Thyroid gland (tissue), 4 donors: ENCODE data around the gene AFM. TPM values are rescaled to one million over a fixed set of nuclear protein-coding genes. Genes with fewer than 3 reads are reported as not detected.

Experiments
- DNase-seq, 2 donors: peaks; one replicate each; pipeline ENCODE4 v3.0.0-alpha.2; 2019
- H3K27ac ChIP-seq, 3 donors: fragments of 200-600 bp; sonication (generic); 1 replicate in 2 of 3; 2 replicates in 1 of 3; pipeline ENCODE4 v1.5.1; 2016 to 2019; ENCODE audit warnings: mild to moderate bottlenecking in 1 of 3, moderate library complexity in 1 of 3
- H3K27me3 ChIP-seq: fragments of 200-600 bp; sonication (generic); one replicate; pipeline ENCODE4 v1.5.1; 2019
- H3K36me3 ChIP-seq, 2 donors: fragments of 200-600 bp; sonication (generic); one replicate each; pipeline ENCODE4 v1.5.1; 2016 to 2019
- H3K4me1 ChIP-seq, 2 donors: fragments of 200-600 bp; sonication (generic); one replicate each; pipeline ENCODE4 v1.5.1; 2017 to 2019
- H3K4me3 ChIP-seq, 3 donors: fragments of 200-600 bp; sonication (generic); replicated peaks in 1 of 3; 1 replicate in 2 of 3; 2 replicates in 1 of 3; pipeline ENCODE4 v1.5.1; 2016; ENCODE audit warnings: mild to moderate bottlenecking in 1 of 3
- H3K9me3 ChIP-seq: fragments of 200-600 bp; sonication (generic); one replicate; pipeline ENCODE4 v1.5.1; 2017
- CTCF ChIP-seq, 6 experiments: fragments of 200-600 bp in 3 of 6; fragments of 450-650 bp in 3 of 6; sonication (generic) in 3 of 6; IDR thresholded peaks; one replicate each; pipeline ENCODE4 v1.5.1; 2016 to 2019; ENCODE audit warnings: antibody characterized with exemption in 6 of 6, mild to moderate bottlenecking in 2 of 6, inconsistent platforms in 1 of 6, moderate library complexity in 1 of 6
- POLR2A ChIP-seq, 2 donors: fragments of 450-650 bp; IDR thresholded peaks; one replicate each; pipeline ENCODE4 v1.6.1; 2017; ENCODE audit warnings: antibody characterized with exemption in 2 of 2, mild to moderate bottlenecking in 2 of 2, moderate library complexity in 1 of 2
- WGBS, 2 donors: methylation state at CpG; one replicate each; pipeline ENCODE4 v1.1.5; 2017; 5-methylcytosine and 5-hydroxymethylcytosine counted together
- intact Hi-C: fragments of 100-400 bp; cut with DNase I; formaldehyde crosslinking; loops from one replicate; pipeline ENCODE4 v1.15.1; 2023
- total RNA-seq, 4 donors: library from RNA; depleted of rRNA; stranded (reverse); fragments of >200 nt; gene quantifications; one replicate each; pipeline ENCODE4 v1.2.3, GENCODE V29; 2016

AFM gene
- total RNA-seq, 4 donors from 2014 or later = not detected

GRCh38 chr4:73533515-73534422, 52.2 kb downstream of the AFM start:
- H3K36me3 ChIP-seq = no peaks in the 10 kb centered on the region
- H3K4me3 ChIP-seq = no peak overlapping the region
- intact Hi-C loops = no loop called here
- H3K4me1 ChIP-seq = no peaks in the 10 kb centered on the region
- no peaks in the 10 kb centered on the region for H3K9me3 ChIP-seq
- DNase-seq = no peak
- 62 to 67% methylated on average over 2 of the region's 2 CpGs for WGBS, 2 donors
- no peak overlapping the region for H3K27ac ChIP-seq
- no peaks in the 10 kb centered on the region for H3K27me3 ChIP-seq
- TF ChIP-seq CTCF (IDR thresholded peaks at IDR 0.05) = no peak
- TF ChIP-seq POLR2A (IDR thresholded peaks at IDR 0.05) = no peak

- TF ChIP-seq POLR2A (IDR thresholded peaks at IDR 0.05) (no peak), CTCF (IDR thresholded peaks at IDR 0.05) (no peak)
- H3K36me3 ChIP-seq = no peaks in the 10 kb centered on the region
- 84 to 86% methylated on average over 2 of the region's 2 CpGs for WGBS, 2 donors
- intact Hi-C loops = no loop called here
- no peaks in the 10 kb centered on the region for H3K4me1 ChIP-seq
- no peak for DNase-seq
- no peak overlapping the region for H3K4me3 ChIP-seq
- no peaks in the 10 kb centered on the region for H3K9me3 ChIP-seq
- no peaks in the 10 kb centered on the region for H3K27me3 ChIP-seq
- H3K27ac ChIP-seq = no peak overlapping the region
Observed at GRCh38 chr4:73538162-73538561, 56.6 kb downstream of the AFM start.

- Histone ChIP-seq H3K4me1 (no peaks in the 10 kb centered on the region), H3K4me3 (no peak overlapping the region), H3K9me3 (no peaks in the 10 kb centered on the region), H3K27ac (no peak overlapping the region), H3K36me3 (no peaks in the 10 kb centered on the region), H3K27me3 (no peaks in the 10 kb centered on the region)
- TF ChIP-seq CTCF (IDR thresholded peaks at IDR 0.05) = no peak
- TF ChIP-seq POLR2A (IDR thresholded peaks at IDR 0.05) = no peak
- no peak for DNase-seq
- 72 to 73% methylated on average over 4 of the region's 4 CpGs for WGBS, 2 donors
- intact Hi-C loops = no loop called here
Observed at GRCh38 chr4:73539386-73539785, 57.8 kb downstream of the AFM start.

- H3K4me3 ChIP-seq = no peak overlapping the region
- no peak overlapping the region for H3K27ac ChIP-seq
- intact Hi-C loops = no loop called here
- no peaks in the 10 kb centered on the region for H3K36me3 ChIP-seq
- TF ChIP-seq POLR2A (IDR thresholded peaks at IDR 0.05) (no peak), CTCF (IDR thresholded peaks at IDR 0.05) (no peak)
- H3K9me3 ChIP-seq = no peaks in the 10 kb centered on the region
- WGBS, 2 donors = 77 to 88% methylated on average over 3 of the region's 3 CpGs
- H3K27me3 ChIP-seq = no peaks in the 10 kb centered on the region
- H3K4me1 ChIP-seq = no peaks in the 10 kb centered on the region
- DNase-seq = no peak
Observed at GRCh38 chr4:73540826-73541225, 59.3 kb downstream of the AFM start.

GRCh38 chr4:73541251-73541650, 59.7 kb downstream of the AFM start:
- intact Hi-C loops = no loop called here
- WGBS, 2 donors = 79 to 80% methylated on average over 3 of the region's 3 CpGs

More at GRCh38 chr4:73541251-73541650, 59.7 kb downstream of the AFM start:
- no peak overlapping the region for H3K27ac ChIP-seq
- TF ChIP-seq POLR2A (IDR thresholded peaks at IDR 0.05) (no peak), CTCF (IDR thresholded peaks at IDR 0.05) (no peak)
- no peaks in the 10 kb centered on the region for H3K36me3 ChIP-seq
- no peak for DNase-seq
- no peaks in the 10 kb centered on the region for H3K4me1 ChIP-seq
- no peaks in the 10 kb centered on the region for H3K9me3 ChIP-seq
- no peak overlapping the region for H3K4me3 ChIP-seq
- no peaks in the 10 kb centered on the region for H3K27me3 ChIP-seq
